GM06990 (cell line): ENCODE measurements around the gene TSPAN9.

ENCODE experiments used
- DNase-seq: peaks from one replicate; pipeline ENCODE4 v3.0.0-alpha.2; 2011; ENCODE audit not compliant: insufficient read length; ENCODE audit errors: extremely low read depth
- H3K27me3 ChIP-seq: replicated peaks from 2 replicates; pipeline ENCODE4 v1.6.0; 2011; ENCODE audit warnings: low read length; ENCODE audit not compliant: control insufficient read depth, insufficient read depth
- H3K36me3 ChIP-seq: 2 replicates; pipeline ENCODE4 v1.5.1; 2011; ENCODE audit warnings: low read length; ENCODE audit not compliant: control insufficient read depth, insufficient read depth
- H3K4me3 ChIP-seq: replicated peaks from 2 replicates; pipeline ENCODE4 v1.5.1; 2011; ENCODE audit warnings: low read depth, mild to moderate bottlenecking, control low read depth, low read length
- TF ChIP-seq, protein P1 (sequence below): IDR thresholded peaks from 2 replicates; pipeline ENCODE4 v1.5.1; 2011; ENCODE audit warnings: low read length, control low read depth, mild to moderate bottlenecking, inconsistent platforms; ENCODE audit not compliant: insufficient read depth, poor library complexity, severe bottlenecking

Gene TSPAN9

GRCh38 chr12:3046441-3047200, 30.6 kb upstream of the TSPAN9 start:
- H3K27me3 ChIP-seq, result no peaks in the 10 kb centered on the region; the same call in 1 of the 2 replicates
- no peaks in the 10 kb centered on the region for H3K36me3 ChIP-seq
- no peak for DNase-seq
- no peak overlapping the region for H3K4me3 ChIP-seq
- TF ChIP-seq, protein P1, sequence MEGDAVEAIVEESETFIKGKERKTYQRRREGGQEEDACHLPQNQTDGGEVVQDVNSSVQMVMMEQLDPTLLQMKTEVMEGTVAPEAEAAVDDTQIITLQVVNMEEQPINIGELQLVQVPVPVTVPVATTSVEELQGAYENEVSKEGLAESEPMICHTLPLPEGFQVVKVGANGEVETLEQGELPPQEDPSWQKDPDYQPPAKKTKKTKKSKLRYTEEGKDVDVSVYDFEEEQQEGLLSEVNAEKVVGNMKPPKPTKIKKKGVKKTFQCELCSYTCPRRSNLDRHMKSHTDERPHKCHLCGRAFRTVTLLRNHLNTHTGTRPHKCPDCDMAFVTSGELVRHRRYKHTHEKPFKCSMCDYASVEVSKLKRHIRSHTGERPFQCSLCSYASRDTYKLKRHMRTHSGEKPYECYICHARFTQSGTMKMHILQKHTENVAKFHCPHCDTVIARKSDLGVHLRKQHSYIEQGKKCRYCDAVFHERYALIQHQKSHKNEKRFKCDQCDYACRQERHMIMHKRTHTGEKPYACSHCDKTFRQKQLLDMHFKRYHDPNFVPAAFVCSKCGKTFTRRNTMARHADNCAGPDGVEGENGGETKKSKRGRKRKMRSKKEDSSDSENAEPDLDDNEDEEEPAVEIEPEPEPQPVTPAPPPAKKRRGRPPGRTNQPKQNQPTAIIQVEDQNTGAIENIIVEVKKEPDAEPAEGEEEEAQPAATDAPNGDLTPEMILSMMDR, result no peak

DNA sequence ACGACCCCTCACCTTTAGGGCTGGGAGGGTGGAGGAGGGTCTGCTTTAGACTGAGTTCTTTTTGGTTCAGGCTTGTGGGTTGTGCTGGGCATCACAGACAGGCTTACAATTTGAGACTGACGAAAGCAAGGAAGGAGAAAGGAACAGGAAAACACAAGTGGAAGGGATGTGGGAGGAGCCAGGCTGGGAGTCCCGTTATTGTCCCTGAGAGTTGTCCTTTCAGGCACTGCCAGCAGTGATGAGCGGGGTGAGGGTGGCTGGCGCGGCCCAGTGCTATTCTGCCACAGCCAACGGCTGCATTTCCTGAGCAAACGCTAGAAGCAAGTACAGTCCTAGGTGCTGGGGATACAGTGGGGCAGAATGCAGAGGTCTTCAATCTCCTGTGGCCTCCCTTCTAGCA, 29.2 kb upstream of the TSPAN9 start:
- TF ChIP-seq, protein P1, result no peak
- no peaks in the 10 kb centered on the region; the same call in 1 of the 2 replicates for H3K27me3 ChIP-seq
- no peak for DNase-seq
- H3K36me3 ChIP-seq, result no peaks in the 10 kb centered on the region
- no peak overlapping the region for H3K4me3 ChIP-seq

DNA sequence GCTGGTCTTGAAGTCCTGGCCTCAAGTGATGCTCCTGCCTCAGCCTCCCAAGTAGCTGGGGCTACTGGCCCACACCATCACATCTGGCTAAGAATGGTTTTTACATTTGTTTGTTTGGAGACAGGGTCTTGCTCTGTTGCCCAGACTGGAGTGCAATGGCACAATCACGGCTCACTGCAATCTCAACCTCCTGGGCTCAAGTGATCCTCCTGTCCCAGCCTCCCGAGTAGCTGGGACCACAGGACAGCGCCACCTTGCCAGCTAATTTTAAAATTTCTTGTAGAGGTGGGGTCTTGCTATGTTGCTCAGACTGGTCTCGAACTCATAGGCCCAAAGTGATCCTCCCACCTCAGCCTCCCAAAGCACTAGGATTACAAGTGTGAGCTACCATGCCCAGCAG, 28.6 kb upstream of the TSPAN9 start:
- H3K36me3 ChIP-seq, result no peaks in the 10 kb centered on the region
- TF ChIP-seq, protein P1, result no peak
- no peak for DNase-seq

DNA sequence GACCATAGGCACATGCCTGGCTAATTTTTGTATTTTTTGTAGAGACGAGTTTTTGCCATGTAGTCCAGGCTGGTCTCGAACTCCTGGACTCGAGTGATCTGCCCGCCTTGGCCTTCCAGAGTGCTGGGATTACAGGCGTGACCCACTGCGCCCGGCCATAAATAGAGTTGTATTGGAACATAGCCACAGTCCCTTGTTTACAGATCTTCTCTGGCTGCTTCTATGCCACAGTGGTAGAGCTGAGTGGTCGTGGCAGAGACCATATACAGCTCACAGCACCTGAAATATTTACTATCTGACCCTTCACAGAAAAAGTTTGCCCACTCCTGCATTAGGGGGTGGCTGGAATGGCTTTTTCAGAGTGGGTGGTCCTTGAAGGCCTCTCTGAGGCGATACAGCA, 28.0 kb upstream of the TSPAN9 start:
- no peak for DNase-seq
- no peak overlapping the region for H3K4me3 ChIP-seq
- TF ChIP-seq, protein P1, result no peak
- H3K36me3 ChIP-seq, result no peaks in the 10 kb centered on the region
- no peaks in the 10 kb centered on the region; the same call in 1 of the 2 replicates for H3K27me3 ChIP-seq

More for the DNA sequence above, 28.6 kb upstream of the TSPAN9 start:
- Histone ChIP-seq H3K4me3 (no peak overlapping the region), H3K27me3 (no peaks in the 10 kb centered on the region; the same call in 1 of the 2 replicates)

DNA sequence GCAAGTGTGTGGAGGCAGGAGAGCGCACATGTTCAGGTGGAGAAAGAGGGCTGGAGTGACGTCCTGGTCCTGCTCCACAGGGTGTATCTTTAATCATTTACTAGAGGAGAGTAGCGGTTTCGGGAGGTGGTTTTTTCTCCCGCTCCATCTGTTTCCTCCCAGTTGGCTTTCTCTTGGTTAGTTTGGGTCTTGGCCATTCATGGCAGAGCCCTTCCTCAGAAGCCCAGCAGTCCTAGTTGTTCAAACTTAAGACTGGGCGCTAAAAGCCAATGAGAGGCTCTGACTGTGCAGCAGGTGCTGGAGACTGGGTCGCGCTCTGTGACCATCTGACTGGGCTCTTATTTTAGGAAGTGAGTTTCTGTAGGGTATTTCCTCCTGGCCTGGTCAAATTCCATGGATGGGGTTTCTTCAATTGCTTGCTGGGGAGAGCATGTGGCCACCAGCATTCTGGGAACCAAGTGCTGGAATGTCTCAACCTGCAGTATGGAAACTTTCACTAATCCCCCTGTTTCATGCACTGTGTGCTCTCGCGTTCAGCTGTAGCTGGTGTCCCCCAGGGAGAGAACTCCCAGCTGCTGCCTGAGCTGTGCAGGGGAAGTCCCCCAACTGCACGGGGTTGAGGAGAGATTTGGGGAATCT, 27.4 kb upstream of the TSPAN9 start:
- Histone ChIP-seq H3K36me3 (no peaks in the 10 kb centered on the region), H3K4me3 (no peak overlapping the region), H3K27me3 (no peaks in the 10 kb centered on the region; the same call in 1 of the 2 replicates)
- no peak for DNase-seq
- TF ChIP-seq, protein P1, result no peak
